Stimulated activated CD4-positive, alpha-beta T cell treated with anti-CD3 and anti-CD28 coated beads, TNF-alpha, amount 100 ng/mL, for 24 hours (primary cell): Measurements from ENCODE around the gene GCLC.

Experiments used
- DNase-seq, 3 experiments: peaks; one replicate each; pipeline ENCODE4 v3.0.0-alpha.2; 2020; ENCODE audit warnings: low read depth in 3 of 3

GCLC gene

DNA sequence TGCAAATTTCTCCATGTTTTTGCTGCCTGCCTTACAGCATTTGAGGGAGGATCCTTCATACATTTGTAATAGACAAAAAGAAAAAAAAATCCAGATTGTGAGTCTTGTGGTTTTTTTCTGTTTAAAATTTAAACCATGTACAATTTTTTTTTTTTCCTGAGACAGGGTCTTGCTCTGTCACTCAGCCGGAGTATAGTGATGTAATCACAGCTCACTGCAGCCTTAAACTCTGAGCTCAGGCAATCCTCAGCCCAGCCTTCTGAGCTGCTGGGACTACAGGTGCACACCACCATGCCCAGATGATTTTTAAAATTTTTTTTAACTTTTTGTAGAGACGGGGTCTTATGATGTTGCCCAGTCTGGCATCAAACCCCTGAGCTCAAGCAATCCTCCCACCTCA lies 97.0 kb downstream of the GCLC start:
- no peak for DNase-seq
